KOPT-K1 (cell line): ENCODE measurements around the gene P2RX1.

Source experiments
- H3K27ac ChIP-seq: fragments of 200-600 bp; sonication (generic); 2 replicates; pipeline ENCODE4 v1.5.1; 2016; ENCODE audit warnings: antibody characterized with exemption, mild to moderate bottlenecking, low read depth, low read length; ENCODE audit not compliant: poor library complexity, severe bottlenecking
- H3K36me3 ChIP-seq: fragments of 200-600 bp; sonication (generic); 2 replicates; pipeline ENCODE4 v1.5.1; 2017; ENCODE audit warnings: antibody characterized with exemption, mild to moderate bottlenecking, low read length, moderate library complexity; ENCODE audit not compliant: insufficient read depth
- H3K9me3 ChIP-seq: fragments of 200-600 bp; sonication (generic); 2 replicates; pipeline ENCODE4 v1.5.1; 2017; ENCODE audit warnings: antibody characterized with exemption, low read length, mild to moderate bottlenecking; ENCODE audit not compliant: insufficient read depth, poor library complexity, severe bottlenecking

P2RX1 gene

GRCh38 chr17:3921502-3922319 is 5.4 kb upstream of the P2RX1 start:
- Histone ChIP-seq H3K9me3 (no peaks in the 10 kb centered on the region), H3K36me3 (peaks cover 37% of the 10 kb centered on the region), H3K27ac (no peak overlapping the region)

GRCh38 chr17:3921006-3921405 is 4.7 kb upstream of the P2RX1 start:
- Histone ChIP-seq H3K9me3 (no peaks in the 10 kb centered on the region), H3K36me3 (peaks cover 32% of the 10 kb centered on the region), H3K27ac (no peak overlapping the region)

- H3K9me3 ChIP-seq = no peaks in the 10 kb centered on the region
- peaks cover 13% of the 10 kb centered on the region for H3K36me3 ChIP-seq
- peak overlapping the region; percentile 36 for H3K27ac ChIP-seq
These were observed 2.9 kb upstream of the P2RX1 start for GRCh38 chr17:3919123-3919624.

- peaks cover 7% of the 10 kb centered on the region for H3K36me3 ChIP-seq
- peak overlapping the region; percentile 36 for H3K27ac ChIP-seq
- no peaks in the 10 kb centered on the region for H3K9me3 ChIP-seq
These were observed 2.3 kb upstream of the P2RX1 start for GRCh38 chr17:3918372-3919122.

GRCh38 chr17:3917391-3917931 is 1.2 kb upstream of the P2RX1 start:
- H3K36me3 ChIP-seq = no peaks in the 10 kb centered on the region
- H3K27ac ChIP-seq = peak overlapping the region; percentile 96
- H3K9me3 ChIP-seq = no peaks in the 10 kb centered on the region

- Histone ChIP-seq H3K27ac (peak overlapping the region; percentile 96), H3K36me3 (no peaks in the 10 kb centered on the region), H3K9me3 (no peaks in the 10 kb centered on the region)
These were observed 560 bp upstream of the P2RX1 start for GRCh38 chr17:3916825-3917224.

GRCh38 chr17:3915581-3915994 is 677 bp downstream of the P2RX1 start:
- Histone ChIP-seq H3K9me3 (no peaks in the 10 kb centered on the region), H3K27ac (peak overlapping the region; percentile 96), H3K36me3 (no peaks in the 10 kb centered on the region)

GRCh38 chr17:3914312-3914670 is 2.0 kb downstream of the P2RX1 start:
- H3K27ac ChIP-seq = peak overlapping the region; percentile 96
- H3K36me3 ChIP-seq = no peaks in the 10 kb centered on the region
- H3K9me3 ChIP-seq = no peaks in the 10 kb centered on the region

GRCh38 chr17:3913531-3914311 is 2.5 kb downstream of the P2RX1 start:
- H3K9me3 ChIP-seq = no peaks in the 10 kb centered on the region
- H3K27ac ChIP-seq = peak overlapping the region; percentile 96
- H3K36me3 ChIP-seq = no peaks in the 10 kb centered on the region

GRCh38 chr17:3912827-3913226 is 3.4 kb downstream of the P2RX1 start:
- H3K36me3 ChIP-seq = no peaks in the 10 kb centered on the region
- no peak overlapping the region for H3K27ac ChIP-seq
- H3K9me3 ChIP-seq = no peaks in the 10 kb centered on the region

GRCh38 chr17:3911271-3912053 is 4.8 kb downstream of the P2RX1 start:
- H3K36me3 ChIP-seq = no peaks in the 10 kb centered on the region
- no peaks in the 10 kb centered on the region for H3K9me3 ChIP-seq
- H3K27ac ChIP-seq = peak overlapping the region; percentile 55

GRCh38 chr17:3910420-3911270 is 5.6 kb downstream of the P2RX1 start:
- Histone ChIP-seq H3K36me3 (no peaks in the 10 kb centered on the region), H3K9me3 (no peaks in the 10 kb centered on the region), H3K27ac (peak overlapping the region; percentile 34)

- Histone ChIP-seq H3K9me3 (no peaks in the 10 kb centered on the region), H3K27ac (no peak overlapping the region), H3K36me3 (no peaks in the 10 kb centered on the region)
These were observed 7.0 kb downstream of the P2RX1 start for GRCh38 chr17:3909257-3909656.
